Kidney (tissue), 14 donors: ENCODE results near the gene FGR. TPM values are rescaled to one million over a fixed set of nuclear protein-coding genes. Genes with fewer than 3 reads are reported as not detected.
A peak's percentile ranks its signal among the peaks of the same experiment; 100 is the strongest.

Experiments used
- DNase-seq, 5 donors: peaks; one replicate each; pipeline ENCODE4 v3.0.0-alpha.2; 2013 to 2020
- FAIRE-seq: peaks from 2 replicates; lab custom pipeline; 2012; peaks lifted over from hg19 to GRCh38; lab: Jason Lieb, UNC
- H3K27ac ChIP-seq, 2 donors: one replicate each; pipeline ENCODE4 v1.7.0; 2013; ENCODE audit warnings: low read depth in 2 of 2, low read length in 2 of 2, inconsistent platforms in 1 of 2
- H3K27me3 ChIP-seq: one replicate; pipeline ENCODE4 v1.7.1; 2013; ENCODE audit warnings: low read length, inconsistent platforms; ENCODE audit not compliant: control insufficient read depth, insufficient read depth
- H3K36me3 ChIP-seq, 3 donors: one replicate each; pipeline versions ENCODE4 v1.7.0 to v1.7.1; 2013; ENCODE audit warnings: low read length in 3 of 3, control low read depth in 1 of 3, inconsistent platforms in 1 of 3; ENCODE audit not compliant: insufficient read depth in 3 of 3, control insufficient read depth in 2 of 3
- H3K4me1 ChIP-seq, 3 donors: one replicate each; pipeline versions ENCODE4 v1.7.0 to v1.7.1; 2013; ENCODE audit warnings: low read length in 3 of 3, inconsistent platforms in 1 of 3, low read depth in 1 of 3; ENCODE audit not compliant: control insufficient read depth in 2 of 3, insufficient read depth in 2 of 3
- H3K4me3 ChIP-seq, 3 donors: one replicate each; pipeline versions ENCODE4 v1.7.0 to v1.8.1; 2013; ENCODE audit warnings: low read length in 3 of 3, control low read depth in 1 of 3, inconsistent platforms in 1 of 3
- H3K9ac ChIP-seq, 3 donors: one replicate each; pipeline versions ENCODE4 v1.7.0 to v1.7.1; 2013; ENCODE audit warnings: low read length in 3 of 3, control low read depth in 1 of 3, inconsistent platforms in 1 of 3
- H3K9me3 ChIP-seq, 3 donors: one replicate each; pipeline versions ENCODE4 v1.7.0 to v1.7.1; 2013; ENCODE audit warnings: low read length in 3 of 3, control low read depth in 1 of 3, inconsistent platforms in 1 of 3; ENCODE audit not compliant: control insufficient read depth in 2 of 3, insufficient read depth in 1 of 3
- CTCF ChIP-seq: IDR thresholded peaks from 3 replicates; pipeline ENCODE4 v1.5.1; 2012; ENCODE audit warnings: mild to moderate bottlenecking, moderate library complexity, borderline replicate concordance; ENCODE audit not compliant: insufficient read depth; ENCODE audit errors: extremely low read depth
- intact Hi-C: fragments of 100-400 bp; cut with DNase I; formaldehyde crosslinking; loops from one replicate; pipeline ENCODE4 v1.11.1; 2022
- polyA plus RNA-seq: library from polyadenylated mRNA; stranded (reverse); fragments of 350-450 nt; fragmentation: Illumina TruSeq; extraction: RNeasy Lipid Tissue Mini Kit (QIAGEN cat#74804); gene quantifications from one replicate; pipeline ENCODE4 v1.2.3, GENCODE V29; 2014; ENCODE audit warnings: low read depth, low replicate concordance; ENCODE audit not compliant: insufficient read depth
- total RNA-seq: library from RNA; stranded (reverse); fragmentation: NEBNext Ultra II Directional; extraction: Animal tissue kit (Norgen Biotek cat#: 25700); gene quantifications from one replicate; pipeline ENCODE4 v1.2.1, GENCODE V29; 2021
- donor health status: control.
- donor health status: control.
- donor health status: control.
- donor health status: control.
- donor health status: control.
- donor health status: DM: yes; HTN: yes; CAD: no.
- donor health status: Normal renal cell carcinoma (clear cell type).

The FGR gene
- total and polyA plus RNA-seq, 2 donors from 2014 or later = 2.5 to 23.3 TPM

DNA sequence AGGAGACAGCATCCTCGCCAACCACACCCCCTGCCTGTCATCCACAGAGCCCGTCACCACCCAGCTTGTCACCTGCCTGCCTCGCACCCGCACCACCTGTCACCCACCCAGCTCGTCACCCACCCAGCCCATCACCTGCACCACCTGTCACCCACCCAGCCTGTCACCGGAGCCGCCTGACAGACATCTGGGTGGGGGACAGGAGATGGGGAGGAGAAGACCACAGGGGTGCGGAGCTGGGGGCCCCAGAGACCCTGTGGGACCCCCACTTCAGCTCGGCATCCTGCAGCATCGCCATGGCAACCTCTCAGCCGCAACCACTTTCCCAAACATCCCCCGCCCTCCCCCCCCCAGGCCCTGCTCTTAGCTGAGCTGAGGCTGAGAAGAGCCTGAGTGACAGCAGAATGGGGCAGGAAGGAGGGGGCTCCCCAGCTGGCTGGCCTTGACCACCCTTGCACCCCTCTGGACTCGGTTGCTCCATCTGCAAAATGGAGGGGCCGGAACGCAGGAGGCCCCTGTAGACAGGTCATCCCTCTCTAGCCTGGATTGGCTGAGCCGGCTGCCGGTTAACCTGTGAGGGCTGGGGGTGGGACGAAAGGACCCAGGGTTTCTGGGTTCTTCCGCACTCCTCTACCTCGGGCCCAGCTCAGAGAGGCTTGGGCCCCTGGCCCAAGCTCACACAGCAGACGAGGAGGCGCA is 42.6 kb downstream of the FGR start:
- Histone ChIP-seq H3K36me3 (peaks cover 0 to 4% (median 3%) of the 10 kb centered on the region in 3 donors), H3K27me3 (no peaks in the 10 kb centered on the region), H3K27ac (no peak overlapping the region), H3K4me1 (peaks cover 7 to 67% (median 15%) of the 10 kb centered on the region in 3 donors), H3K9me3 (no peaks in the 10 kb centered on the region), H3K4me3 (no peak overlapping the region), H3K9ac (peak overlapping the region in 1 of 3 donors; percentile 40)
- FAIRE-seq = no peak
- TF ChIP-seq CTCF = no peak
- intact Hi-C loops = no loop called here
- DNase-seq = peak in 2 of 5 donors; percentile 65 to 68

GRCh38 chr1:27591622-27592021 is 43.4 kb downstream of the FGR start:
- FAIRE-seq = no peak

GRCh38 chr1:27590917-27591508 is 44.0 kb downstream of the FGR start:
- Histone ChIP-seq H3K27me3 (no peaks in the 10 kb centered on the region), H3K4me3 (no peak overlapping the region), H3K9ac (no peak overlapping the region), H3K9me3 (no peaks in the 10 kb centered on the region), H3K27ac (no peak overlapping the region), H3K4me1 (peaks cover 2 to 54% (median 10%) of the 10 kb centered on the region in 3 donors), H3K36me3 (peaks cover 0 to 4% (median 3%) of the 10 kb centered on the region in 3 donors)
- FAIRE-seq = no peak
- peak in 2 of 5 donors; percentile 6 to 46 for DNase-seq
- no peak for TF ChIP-seq CTCF
- intact Hi-C loops = no loop called here

More at GRCh38 chr1:27591622-27592021, 43.4 kb downstream of the FGR start:
- intact Hi-C loops = no loop called here
- Histone ChIP-seq H3K27ac (no peak overlapping the region), H3K4me1 (peaks cover 5 to 59% (median 11%) of the 10 kb centered on the region in 3 donors), H3K9me3 (no peaks in the 10 kb centered on the region), H3K9ac (no peak overlapping the region), H3K4me3 (no peak overlapping the region), H3K27me3 (no peaks in the 10 kb centered on the region), H3K36me3 (peaks cover 0 to 4% (median 3%) of the 10 kb centered on the region in 3 donors)
- no peak for TF ChIP-seq CTCF
- DNase-seq = peak in 1 of 5 donors; percentile 26
